ENCODE data around the gene CCDC154. TPM values are rescaled to one million over a fixed set of nuclear protein-coding genes. Genes with fewer than 3 reads are reported as not detected.
A peak's percentile ranks its signal among the peaks of the same experiment; 100 is the strongest.

The CCDC154 gene
- total and polyA plus RNA-seq, 2 donors (not counting 1 experiment from before 2014, with no cell fraction given) = 12.4 to 22.9 TPM

- Mint-ChIP-seq H3K27me3 (no peaks in the 10 kb centered on the region), H3K4me3 (peak overlapping the region; percentile 90), H3K9me3 (ENCODE audit: insufficient read depth) (no peaks in the 10 kb centered on the region), H3K27ac (peak overlapping the region; percentile 95), H3K4me1 (peaks cover 18% of the 10 kb centered on the region)
- no peaks in the 10 kb centered on the region for H3K9me3 ChIP-seq (ENCODE audit: control extremely low read depth in 1 of 3, control insufficient read depth in 2 of 3, insufficient read depth in 1 of 3, low read length in 2 of 3)
- CTCF ChIA-PET = interaction anchor here (0.7 kb wide), 1 partner anchor 35 kb away, joined by 4 read pairs; no protein-coding TSS in a partner anchor
- WGBS (ENCODE audit: insufficient coverage) = 4% methylated on average over 85 of the region's 85 CpGs
- peak overlapping the region; percentile 96 for H3K4me2 ChIP-seq (replicated peaks; ENCODE audit: low read depth, low read length, poor library complexity, severe bottlenecking)
- TF ChIP-seq EZH2 (IDR thresholded peaks at IDR 0.05; ENCODE audit: borderline replicate concordance, insufficient read depth, low read depth, low read length, poor library complexity, severe bottlenecking) (no peak), CTCF (IDR thresholded peaks at IDR 0.05) (peak; percentile 72)
- peak overlapping the region in 4 of 5 experiments; percentile 76 to 92 (median 88) for H3K4me3 ChIP-seq (ENCODE audit: control extremely low read depth in 1 of 5, extremely low read depth in 1 of 5, insufficient read depth in 1 of 5, low read depth in 2 of 5, low read length in 4 of 5)
- no peaks in the 10 kb centered on the region for H3K27me3 ChIP-seq (replicated peaks in 1 of 4; ENCODE audit: control extremely low read depth in 1 of 4, control insufficient read depth in 3 of 4, insufficient read depth in 4 of 4, low read length in 3 of 4)
- peak overlapping the region; percentile 64 for H2AFZ ChIP-seq (ENCODE audit: insufficient read depth, low read depth, low read length, poor library complexity, severe bottlenecking)
- H4K20me1 ChIP-seq (ENCODE audit: control insufficient read depth, insufficient read depth, low read length, poor library complexity, severe bottlenecking) = peaks cover 52% of the 10 kb centered on the region
- intact Hi-C loops (cut with micrococcal nuclease) = loop anchor here (2.0 to 5.0 kb wide), 3 partner anchors 37 to 358 kb away; partner anchors contain the start of genes CLCN7, EME2, MRPS34 and NME3
- H3K36me3 ChIP-seq (replicated peaks in 1 of 2; ENCODE audit: control extremely low read depth in 1 of 2, control insufficient read depth in 1 of 2, extremely low read depth in 1 of 2, insufficient read depth in 2 of 2, low read length in 1 of 2) = peaks cover 0 to 28% of the 10 kb centered on the region in 2 experiments
- ATAC-seq (ENCODE audit: low read depth) (peak; percentile 59), DNase-seq (peak; percentile 84)
- POLR2A ChIA-PET = interaction anchor here (0.7 kb wide), 1 partner anchor 89 kb away, joined by 13 read pairs; no protein-coding TSS in a partner anchor
- H3K79me2 ChIP-seq (ENCODE audit: control insufficient read depth, insufficient read depth, low read length) = peaks cover 75% of the 10 kb centered on the region
- H3K4me1 ChIP-seq (ENCODE audit: control insufficient read depth in 2 of 2, insufficient read depth in 2 of 2, low read length in 2 of 2) = peaks cover 6 to 19% of the 10 kb centered on the region in 2 donors
- peak overlapping the region; percentile 91 for H3K9ac ChIP-seq (ENCODE audit: low read length)
- peak overlapping the region; percentile 70 to 92 for H3K27ac ChIP-seq (ENCODE audit: low read length in 2 of 2)
Measured at GRCh38 chr16:1413684-1414531, 30.4 kb downstream of the CCDC154 start.
